ENCODE data around the gene NMT2.
A peak's percentile ranks its signal among the peaks of the same experiment; 100 is the strongest.

The NMT2 gene

GRCh38 chr10:15183689-15184481 is 15.4 kb upstream of the NMT2 start:
- intact Hi-C loops (cut with DNase I), result no loop called here
- DNase-seq, result peak in 1 of 42 donors; percentile 4

DNA sequence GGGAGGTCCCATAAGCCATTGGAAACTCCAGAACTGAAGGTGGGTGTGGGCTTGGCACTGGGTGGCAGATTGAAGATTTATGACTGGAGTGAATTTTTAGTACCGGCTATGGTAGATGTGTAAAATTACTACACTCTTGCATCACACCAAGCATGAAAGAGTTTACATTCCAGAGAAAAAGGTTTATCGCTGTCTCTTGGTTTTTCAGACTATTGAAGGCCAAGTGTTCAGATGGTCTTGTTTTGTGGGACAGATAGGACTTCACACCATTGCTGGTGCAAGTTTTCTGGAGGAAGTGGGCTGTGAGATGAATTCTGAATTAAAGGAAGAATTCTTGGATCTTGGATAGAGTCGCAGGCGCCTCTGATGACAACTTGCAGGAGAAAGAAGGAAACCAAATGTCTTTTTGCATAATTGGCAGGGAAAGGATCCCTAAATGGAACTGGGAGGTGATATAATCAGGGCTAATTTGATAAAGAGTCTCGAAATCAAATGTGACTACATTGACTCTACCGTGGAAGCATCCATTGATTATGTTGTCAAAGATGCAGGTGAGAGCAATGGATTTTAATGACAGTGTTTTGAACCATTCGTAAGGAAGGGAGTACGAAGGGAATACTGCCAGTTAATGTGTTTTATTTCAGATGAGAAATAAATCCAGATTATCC is 14.2 kb upstream of the NMT2 start:
- intact Hi-C loops (cut with DNase I), result no loop called here
- DNase-seq, result peak in 1 of 42 donors; percentile 2

- intact Hi-C loops (cut with DNase I), result no loop called here
- DNase-seq, result no peak
Observed at GRCh38 chr10:15181576-15182156, 13.2 kb upstream of the NMT2 start.

- DNase-seq, result no peak
Observed at GRCh38 chr10:15180736-15181135, 12.2 kb upstream of the NMT2 start.

DNA sequence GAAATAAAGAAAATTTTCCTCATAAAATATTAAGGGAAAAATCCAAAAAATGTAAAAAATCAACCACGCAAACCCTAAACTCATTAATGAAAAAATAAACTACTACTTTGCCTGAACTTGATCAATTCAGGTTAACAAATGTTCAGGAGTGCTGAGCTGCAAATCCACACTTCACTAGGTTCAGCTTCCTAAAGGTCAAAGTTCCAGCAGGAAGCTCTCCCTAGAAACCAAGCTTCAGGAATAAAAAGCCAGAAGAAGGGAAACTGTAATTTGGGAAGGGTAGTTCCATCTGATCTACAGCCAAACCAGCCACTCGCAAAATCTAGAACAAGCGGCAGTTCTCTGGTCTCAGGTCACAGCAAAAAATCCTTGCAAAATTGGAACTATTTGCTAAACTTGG is 7.8 kb upstream of the NMT2 start:
- no peak for DNase-seq
- intact Hi-C loops (cut with DNase I), result no loop called here

More at GRCh38 chr10:15180736-15181135, 12.2 kb upstream of the NMT2 start:
- intact Hi-C loops (cut with DNase I), result no loop called here

GRCh38 chr10:15175587-15175986 is 7.1 kb upstream of the NMT2 start:
- intact Hi-C loops (cut with DNase I), result no loop called here
- no peak for DNase-seq

- DNase-seq, result no peak
- intact Hi-C loops (cut with DNase I), result no loop called here
Observed at GRCh38 chr10:15172306-15172840, 3.9 kb upstream of the NMT2 start.

DNA sequence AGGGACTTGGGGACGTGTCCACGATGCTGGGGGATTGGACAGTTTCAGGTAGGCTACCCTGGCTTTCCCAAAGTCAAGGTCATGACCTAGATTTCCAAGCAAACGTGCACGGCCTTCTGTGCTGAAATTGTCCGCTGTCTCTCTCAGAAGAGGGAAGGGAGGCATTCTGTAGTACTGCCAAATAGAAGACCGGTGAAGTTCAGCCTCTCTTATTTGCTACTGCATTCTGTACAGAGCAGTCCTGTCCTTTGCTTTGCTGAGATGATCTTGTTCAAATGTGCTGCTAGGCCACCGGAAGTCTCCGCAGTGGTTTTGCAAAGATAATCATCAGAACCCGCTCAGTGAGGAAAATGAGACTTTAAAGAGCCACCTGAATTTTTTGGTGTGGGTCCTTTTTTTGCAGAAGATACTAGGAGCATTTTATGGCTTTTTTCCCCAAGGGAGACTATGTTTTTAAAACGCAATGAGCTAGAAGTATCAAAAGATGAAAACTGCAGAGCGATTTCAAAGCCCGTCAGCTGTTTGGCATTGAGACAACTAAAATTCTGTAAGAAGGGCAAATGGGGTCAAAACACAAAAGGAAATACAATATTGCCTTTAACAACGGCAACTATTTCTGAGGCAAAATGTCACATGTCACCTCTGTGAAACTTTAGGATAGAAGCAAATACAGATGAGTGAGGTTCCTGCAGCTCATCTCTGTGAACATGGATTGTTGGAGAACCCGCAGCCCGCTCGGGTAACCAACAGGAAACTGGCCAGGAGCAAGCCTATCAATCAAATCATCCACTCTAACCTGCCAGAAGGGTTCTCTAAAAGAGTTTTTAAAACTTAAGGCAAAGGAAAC is 1.3 kb upstream of the NMT2 start:
- intact Hi-C loops (cut with DNase I), result loop anchor here (5.0 kb wide), 1 partner anchor 72 kb away; the partner anchor contains the start of gene RPP38
- DNase-seq, result peak in 5 of 42 donors; percentile 1 to 13 (median 7)

DNA sequence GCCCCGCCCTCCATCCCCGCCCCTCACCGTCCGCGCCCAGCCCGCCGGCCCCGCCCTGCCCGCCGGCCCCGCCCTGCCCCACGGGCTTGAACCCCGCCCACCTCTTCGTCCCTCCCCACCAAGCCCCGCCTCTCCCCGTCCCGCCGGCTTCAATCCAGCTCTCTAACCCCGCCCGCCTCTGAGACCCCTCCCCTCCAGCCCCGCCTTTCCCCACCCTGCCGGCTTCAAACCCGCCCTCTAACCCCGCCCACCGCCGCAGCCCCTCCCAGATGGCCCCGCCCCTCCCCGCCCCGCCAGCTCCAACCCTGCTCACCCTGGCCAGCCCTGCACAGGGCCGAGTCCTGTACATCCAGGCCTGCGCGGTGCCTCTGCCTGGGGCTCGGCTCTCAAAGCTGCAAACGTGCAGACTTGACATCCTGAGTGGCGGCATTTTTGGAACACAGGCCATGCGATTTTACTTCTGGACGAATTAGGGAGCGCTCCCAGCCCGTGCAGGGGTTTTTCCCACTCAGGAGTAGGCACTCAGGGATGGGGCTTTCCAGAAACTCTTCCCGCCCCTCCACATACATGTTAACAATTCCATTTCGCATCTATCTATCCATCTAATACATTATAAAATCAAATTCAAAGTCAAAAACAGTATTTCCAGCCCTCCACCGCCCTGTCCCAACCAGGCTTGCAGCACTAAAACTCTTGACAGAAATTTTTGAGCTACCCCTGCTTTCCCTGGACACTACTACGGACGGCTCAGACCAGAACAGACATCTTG is 477 bp upstream of the NMT2 start:
- DNase-seq, result peak; percentile 87 to 100 (median 98)
- intact Hi-C loops (cut with DNase I), result loop anchor here (5.0 kb wide), 1 partner anchor 72 kb away; the partner anchor contains the start of gene RPP38

DNA sequence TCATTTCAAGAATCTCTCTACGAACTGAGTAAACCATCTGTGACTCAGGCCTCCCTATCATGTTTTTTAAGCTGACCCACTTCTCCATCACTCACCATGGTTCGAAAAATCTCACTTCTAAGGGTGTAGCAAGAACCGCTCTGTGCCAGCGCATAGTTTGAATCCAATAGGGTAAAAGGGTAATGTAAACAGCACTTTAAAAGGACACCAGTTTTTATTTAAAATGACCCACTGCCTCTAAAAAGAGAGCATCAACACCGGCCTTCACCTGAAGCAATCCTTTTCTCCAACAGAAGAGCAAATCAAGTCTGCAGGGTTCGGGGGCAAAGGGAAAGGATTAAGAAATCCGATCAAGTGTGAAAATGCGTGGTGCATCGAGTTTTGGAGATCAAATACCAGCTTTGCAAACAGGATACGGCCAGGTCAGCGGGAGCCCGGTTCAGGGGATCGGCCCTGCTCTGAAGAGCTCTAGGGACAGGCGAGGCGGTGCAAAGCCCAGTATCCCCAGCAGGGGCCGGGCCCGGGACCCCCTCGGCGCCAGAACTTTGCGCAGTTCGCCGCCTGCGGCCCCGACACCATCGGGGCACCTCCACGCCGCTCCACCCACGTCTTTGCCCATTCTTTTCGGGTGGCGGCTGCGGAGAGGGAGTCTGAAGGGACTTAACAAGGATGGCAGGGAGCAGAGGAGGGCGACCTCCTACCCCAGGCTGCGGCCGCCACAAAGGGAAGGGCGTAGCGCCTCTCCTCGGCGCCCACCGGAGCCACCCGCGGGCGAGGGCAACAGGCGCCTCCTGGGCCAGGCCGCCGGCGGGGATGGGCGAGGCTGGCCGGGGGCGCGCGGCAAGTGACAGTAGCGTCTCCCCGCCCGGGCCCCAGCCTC is 842 bp downstream of the NMT2 start:
- intact Hi-C loops (cut with DNase I), result loop anchor here (5.0 kb wide), 1 partner anchor 70 kb away; the partner anchor contains the start of gene RPP38
- DNase-seq, result peak in 40 of 42 donors; percentile 4 to 70 (median 46)

- intact Hi-C loops (cut with DNase I), result loop anchor here (5.0 kb wide), 1 partner anchor 69 kb away; the partner anchor contains the start of gene RPP38
Observed at GRCh38 chr10:15166325-15166724, 2.2 kb downstream of the NMT2 start.

DNA sequence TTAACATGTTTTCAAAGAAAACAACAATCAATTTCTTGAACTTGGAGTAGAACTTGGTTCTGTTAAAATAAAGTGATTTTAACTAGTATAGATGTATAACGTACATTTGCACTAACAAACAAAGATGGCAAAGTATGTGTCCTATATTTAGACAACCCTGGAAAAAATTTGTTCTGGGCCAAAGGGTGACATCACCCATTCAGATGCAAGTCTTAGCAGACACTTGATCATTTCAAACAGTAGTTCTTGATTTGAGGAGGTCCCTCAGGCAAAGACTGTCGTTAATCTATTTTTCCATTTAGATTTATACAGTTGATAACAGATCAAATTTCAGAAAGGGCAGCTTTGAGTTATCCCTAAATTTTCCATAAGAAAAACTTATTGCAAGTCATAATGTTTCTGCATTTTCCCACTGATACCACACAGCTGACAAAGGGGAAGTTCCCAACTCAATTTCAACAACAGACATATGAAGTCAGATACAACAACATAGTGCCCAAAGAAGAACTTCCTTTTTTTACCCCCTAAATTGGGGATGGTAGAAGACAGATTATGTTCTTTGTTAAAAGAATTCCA is 5.2 kb downstream of the NMT2 start:
- no peak for DNase-seq
- intact Hi-C loops (cut with DNase I), result no loop called here

More at GRCh38 chr10:15166325-15166724, 2.2 kb downstream of the NMT2 start:
- DNase-seq, result no peak

- intact Hi-C loops (cut with DNase I), result no loop called here
- DNase-seq, result no peak
Observed at GRCh38 chr10:15158972-15159371, 9.5 kb downstream of the NMT2 start.

- intact Hi-C loops (cut with DNase I), result no loop called here
- peak in 1 of 42 donors; percentile 6 for DNase-seq
Observed at GRCh38 chr10:15158448-15158847, 10.0 kb downstream of the NMT2 start.

- no peak for DNase-seq
- intact Hi-C loops (cut with DNase I), result no loop called here
Observed at GRCh38 chr10:15155978-15156656, 12.4 kb downstream of the NMT2 start.

- DNase-seq, result no peak
- intact Hi-C loops (cut with DNase I), result no loop called here
Observed at GRCh38 chr10:15152556-15152955, 15.9 kb downstream of the NMT2 start.
